SW480 (cell line): Measurements from ENCODE around the gene DPP6.

Experiments used
- DNase-seq: peaks from one replicate; pipeline ENCODE4 v3.0.0-alpha.2; 2016; ENCODE audit warnings: low spot score

DPP6 gene

DNA sequence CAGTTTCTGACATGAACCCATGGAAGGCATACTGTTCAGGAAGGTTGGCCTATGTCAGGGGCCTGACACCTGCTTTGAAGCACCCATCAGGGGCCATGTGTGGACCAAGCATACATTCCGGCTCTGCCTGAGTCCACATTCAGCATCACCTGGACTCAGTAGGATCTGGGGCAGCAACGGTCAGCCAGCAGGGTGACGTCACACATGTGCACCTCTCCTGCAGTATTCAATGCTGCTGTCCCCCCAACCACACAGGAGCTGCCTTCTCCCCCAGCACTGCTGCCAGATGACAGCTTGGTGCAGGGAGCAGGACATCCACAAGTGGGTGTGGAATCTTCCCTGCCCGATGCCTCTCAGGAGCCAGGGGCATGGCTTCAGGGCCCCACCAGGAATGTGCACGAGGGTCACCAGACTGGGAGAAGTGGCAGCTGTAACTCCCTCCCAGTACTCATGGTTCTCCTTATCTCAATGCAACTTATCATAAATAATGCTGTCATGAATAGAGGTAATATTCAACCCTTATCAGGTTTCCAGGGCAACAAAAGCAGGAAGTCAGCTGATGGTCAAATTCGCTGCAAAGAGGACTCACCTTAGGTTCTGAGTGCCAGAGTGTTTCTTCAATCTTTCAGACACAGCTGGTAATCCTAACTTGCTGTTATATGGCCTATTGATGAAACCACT lies 657.8 kb downstream of the DPP6 start:
- DNase-seq, result no peak

DNA sequence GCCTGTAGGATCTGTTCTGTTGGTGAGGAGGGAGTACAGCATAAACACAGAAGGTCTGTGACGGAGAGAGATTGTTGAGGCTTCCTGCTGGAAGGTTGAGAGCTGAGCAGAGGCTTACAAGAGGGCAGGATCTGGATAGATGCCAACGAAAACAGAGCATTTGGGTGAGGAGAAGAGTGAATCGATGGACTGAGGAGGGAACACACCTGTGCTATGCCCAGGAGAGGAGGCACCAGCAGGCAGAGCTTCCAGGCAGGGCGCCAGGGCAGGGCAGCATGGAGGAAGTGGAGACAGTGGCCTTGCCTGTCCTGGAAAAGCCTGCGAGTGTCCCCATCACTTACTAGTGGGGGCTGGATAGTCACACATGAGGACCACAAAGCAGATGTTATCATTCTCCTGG lies 667.8 kb downstream of the DPP6 start:
- no peak for DNase-seq

DNA sequence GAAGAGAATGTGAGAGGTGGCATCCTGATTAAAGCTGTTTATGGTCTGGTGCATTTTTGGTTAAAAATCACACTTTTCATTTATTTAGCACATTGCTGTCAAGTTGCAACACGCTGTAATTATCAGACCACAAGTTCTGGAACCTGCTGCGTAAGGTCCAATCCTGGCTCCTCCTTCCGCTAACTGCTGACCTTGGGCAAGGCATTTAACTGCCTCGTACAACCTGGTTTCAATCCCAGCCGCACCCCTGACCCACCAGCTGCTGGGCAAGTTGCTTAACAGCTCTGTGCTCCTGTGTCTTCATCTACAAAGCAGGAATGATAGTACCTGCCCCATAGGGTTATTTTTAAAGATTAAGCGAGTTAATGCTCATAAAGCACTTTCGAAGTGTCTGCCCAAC lies 668.9 kb downstream of the DPP6 start:
- no peak for DNase-seq

DNA sequence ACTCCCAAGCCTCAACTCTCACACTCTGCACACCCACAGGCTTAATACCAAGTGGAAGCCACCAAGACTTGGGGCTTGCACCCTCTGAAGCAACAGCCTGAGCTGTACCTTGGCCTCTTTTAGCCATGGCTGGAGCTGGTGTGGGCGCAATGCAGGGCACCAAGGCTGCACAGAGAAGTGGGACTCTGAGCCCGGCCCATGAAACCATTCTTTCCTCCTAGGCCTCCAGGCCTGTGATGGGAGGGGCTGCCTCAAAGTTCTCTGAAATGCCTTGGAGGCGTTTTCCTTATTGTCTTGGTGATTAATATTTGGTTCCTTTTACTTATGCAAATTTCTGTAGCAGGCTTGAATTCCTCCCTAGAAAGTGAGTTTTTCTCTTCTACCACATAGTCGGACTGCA lies 674.2 kb downstream of the DPP6 start:
- no peak for DNase-seq

DNA sequence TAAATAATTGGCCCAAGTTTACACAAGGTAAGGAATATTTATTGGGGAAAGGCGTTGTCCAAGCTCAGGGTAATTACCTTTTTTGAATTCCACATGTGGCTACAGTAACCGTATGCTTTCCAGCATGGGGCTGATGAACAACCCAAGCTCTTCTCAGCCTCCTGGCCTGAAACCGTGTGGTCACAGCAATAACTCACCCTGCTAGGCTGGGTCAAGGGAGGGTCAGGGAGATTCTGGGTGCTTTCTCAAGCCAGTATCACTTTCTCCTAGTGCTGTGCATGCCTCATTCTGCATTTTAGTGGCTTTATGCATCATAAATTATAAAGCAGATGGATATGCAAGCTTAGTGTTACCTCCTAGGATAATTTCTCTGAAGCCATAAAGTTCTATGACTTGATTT lies 676.9 kb downstream of the DPP6 start:
- DNase-seq, result no peak

DNA sequence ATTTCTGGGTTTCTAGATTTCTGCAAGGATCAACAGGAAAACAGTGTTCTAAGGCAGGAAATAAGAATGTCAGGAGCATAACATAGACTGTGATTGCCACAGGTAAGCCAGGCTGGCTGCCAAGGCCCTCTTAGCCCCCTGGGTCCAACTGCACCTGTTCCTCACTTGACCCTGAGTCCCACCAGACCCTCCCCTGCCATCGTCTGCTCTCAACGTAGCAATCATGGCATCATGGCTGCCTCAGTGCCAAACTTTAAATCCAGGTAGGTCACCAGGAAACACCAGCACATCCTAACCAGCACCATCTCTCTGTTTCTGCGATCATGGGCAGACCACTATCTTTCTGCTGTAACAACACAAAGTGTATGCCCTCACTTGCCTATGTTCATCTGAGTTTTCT lies 683.6 kb downstream of the DPP6 start:
- no peak for DNase-seq

DNA sequence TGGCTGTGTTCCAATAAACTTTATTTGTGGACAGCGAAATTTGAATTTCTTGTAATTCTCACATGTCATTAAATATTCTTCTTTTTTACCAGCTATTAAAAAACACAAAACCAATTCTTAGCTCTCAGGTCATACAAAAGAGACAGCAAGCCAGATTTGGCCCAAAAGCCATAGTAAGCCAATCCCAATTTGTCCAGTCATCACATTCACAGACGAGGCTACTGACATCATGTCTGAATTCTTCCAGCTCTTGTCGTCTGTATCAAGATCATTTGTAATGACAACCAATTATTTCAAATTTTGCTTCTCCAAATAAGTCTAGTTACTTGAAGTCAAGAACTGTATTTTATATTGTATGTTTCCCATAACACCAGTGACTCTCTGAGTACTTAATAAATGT lies 684.2 kb downstream of the DPP6 start:
- DNase-seq, result no peak

DNA sequence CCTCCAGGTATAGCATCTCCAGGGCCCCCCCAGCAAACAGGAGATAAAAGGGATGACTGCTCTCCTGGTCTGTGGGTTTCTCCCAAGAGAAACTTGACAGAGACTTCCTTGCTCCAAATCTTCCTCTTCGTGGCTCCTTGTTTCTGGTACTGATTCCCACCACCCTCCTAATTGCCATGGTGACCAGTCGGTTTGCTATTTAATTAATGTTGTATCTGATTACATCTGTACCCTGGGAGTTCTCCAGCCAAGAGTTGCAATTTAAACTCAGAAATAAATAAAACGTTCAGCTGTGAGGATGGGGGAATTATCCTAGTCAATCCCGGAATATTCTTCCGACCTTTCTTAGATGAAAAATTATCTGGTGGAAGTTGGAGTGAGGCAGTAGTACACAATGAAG lies 686.0 kb downstream of the DPP6 start:
- DNase-seq, result no peak

DNA sequence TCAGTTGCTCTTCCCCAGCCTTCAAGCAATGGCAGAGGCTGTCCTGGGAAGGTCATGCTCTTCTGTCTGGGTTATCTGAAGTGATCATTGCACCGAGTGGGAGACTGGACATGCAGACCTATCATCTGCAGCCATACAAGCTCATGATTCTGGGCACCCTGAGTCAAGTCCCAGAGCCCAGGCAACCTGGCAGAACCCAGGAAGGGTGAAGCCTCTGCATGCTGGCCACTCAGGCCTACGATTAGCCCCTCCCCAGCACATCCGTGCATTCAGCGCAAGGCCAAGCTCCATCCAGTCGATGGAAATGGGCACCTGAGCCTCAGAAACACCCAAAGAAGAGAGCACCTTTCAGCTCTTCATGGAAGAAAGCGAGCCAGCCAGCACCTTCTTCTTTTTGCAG lies 688.9 kb downstream of the DPP6 start:
- DNase-seq, result no peak

DNA sequence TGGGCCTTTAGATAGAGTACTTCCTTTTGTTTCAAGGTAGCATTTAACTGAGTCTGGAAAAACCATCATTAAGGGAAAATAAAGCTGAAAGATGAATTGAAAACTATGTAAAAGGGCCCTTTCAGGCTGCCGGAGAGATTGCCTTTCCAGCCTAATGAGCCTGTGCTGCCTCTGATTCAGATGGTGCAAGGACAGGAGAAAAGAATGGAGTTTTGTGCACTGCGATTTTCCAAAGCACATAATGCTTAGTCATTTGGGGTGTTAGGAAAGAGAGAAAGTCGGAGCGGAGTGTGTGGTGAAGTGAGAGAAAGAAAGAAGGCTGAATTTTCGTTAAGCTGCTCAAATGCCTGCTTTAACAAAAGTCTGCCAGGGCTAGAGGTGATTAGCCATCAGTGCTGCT lies 691.0 kb downstream of the DPP6 start:
- DNase-seq, result no peak

DNA sequence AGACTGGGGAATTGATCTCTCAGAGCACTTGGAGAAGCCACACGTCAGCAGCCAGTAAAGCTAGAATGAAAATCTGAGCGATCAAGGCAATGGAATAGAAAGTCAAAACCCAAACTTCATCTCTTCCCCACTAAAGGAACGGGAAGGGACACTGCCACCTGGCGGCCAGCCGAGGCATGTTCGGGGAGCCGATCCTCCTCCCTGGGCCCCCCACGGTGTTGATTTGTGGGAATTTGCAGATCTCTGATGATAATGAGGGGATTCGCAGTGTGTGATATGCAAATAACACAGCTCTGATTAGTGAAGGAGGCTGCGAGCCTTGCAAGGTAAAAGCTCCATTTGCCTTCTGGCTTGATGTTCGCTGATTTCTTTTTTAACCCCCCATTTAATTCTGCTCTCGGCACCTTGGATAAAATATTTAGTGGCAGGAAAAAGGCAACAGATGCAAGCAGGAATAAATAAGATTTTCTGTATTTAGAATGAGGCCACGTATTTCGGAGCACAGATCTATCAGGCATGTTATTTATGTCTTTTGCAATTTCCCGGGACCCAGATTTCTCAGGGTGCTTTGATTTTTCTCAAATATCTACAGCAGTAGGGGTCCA lies 692.2 kb downstream of the DPP6 start:
- DNase-seq, result peak; percentile 30

DNA sequence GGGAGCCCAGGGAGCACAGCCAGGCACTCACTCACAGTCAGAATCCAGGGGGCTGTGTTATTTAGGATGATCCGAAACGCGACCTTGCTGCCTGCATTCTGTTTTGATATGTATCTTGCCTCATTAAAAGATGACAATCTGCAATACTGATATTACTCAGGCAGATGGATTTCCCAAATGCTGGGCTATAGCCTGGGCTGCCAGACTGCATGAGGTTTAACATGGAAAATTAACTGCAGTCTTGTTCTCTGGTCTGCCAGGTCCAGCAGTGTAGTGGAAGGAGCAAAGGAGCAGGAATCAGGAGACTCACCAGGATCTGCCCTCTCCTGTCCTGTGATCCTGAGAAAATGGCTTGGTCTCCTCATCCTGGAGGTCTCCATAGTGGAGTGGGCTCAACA lies 692.7 kb downstream of the DPP6 start:
- DNase-seq, result no peak

DNA sequence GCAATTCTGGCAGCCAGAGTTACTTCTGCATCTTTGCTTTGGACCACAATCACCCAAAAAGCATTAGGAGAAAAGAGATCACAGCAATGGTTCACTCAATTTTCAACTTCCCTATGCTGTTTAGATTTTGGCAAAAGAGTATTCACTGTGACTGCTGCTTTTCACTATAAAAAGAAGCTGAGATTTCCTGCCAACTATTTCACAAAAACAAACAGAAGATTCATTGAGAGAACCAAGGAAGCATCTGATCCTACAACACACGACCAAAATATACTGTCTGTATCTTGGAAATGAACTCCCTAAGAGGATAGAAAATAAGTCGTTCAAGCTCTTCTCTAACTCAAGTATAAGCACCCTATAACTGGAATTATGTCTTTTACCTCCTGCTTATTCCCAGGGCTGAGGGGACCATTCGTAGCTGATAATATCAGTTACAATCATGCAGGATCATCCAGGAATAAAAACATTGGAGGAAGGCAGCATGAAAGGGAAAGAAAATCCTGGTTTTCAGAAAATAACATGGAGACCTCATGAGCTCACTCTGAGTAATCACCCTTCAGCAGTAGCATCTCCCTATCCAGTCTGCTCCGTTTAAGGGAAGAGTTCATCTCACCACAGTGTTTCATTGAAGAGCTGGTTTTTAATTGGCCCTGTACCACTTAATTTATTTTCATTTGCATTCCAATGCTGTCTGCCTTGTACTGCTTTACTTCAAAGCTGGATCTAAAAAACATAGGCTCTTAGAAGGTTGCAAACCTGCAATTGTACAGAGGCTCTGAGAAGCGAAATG lies 694.6 kb downstream of the DPP6 start:
- DNase-seq, result no peak

DNA sequence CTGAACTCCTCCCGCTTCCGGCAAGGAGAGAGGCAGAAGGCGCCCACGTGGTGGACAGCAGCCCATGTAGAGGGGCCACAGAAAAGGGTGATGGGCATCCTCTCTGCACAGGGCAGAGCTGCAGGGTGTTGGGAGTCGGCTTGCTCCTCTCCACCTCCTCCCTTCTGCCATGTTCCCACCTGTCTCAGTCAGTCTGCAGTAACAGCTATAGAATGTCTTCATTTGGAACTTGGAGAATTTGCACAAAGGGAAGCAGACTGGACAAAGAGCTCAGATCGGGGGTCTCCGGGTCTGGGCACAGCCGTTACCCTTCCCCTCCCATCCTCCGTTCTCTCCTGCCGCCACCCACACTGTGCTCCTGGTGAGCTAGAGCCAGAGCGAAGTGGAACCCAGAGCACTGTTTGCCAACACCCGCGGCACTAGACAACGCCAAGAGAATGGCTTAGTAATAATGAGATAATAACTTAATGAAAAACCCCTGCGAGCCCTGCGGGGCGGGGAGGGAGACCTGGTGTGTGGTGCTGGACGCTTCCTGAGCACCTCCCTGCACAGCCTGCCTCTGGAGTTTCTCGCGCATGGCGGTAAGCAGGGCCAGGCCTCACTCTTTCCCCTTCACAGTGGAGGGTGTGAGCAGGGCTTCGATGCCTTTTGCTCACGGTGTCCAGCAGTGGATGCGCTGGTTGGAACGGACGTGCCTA lies 696.0 kb downstream of the DPP6 start:
- no peak for DNase-seq

DNA sequence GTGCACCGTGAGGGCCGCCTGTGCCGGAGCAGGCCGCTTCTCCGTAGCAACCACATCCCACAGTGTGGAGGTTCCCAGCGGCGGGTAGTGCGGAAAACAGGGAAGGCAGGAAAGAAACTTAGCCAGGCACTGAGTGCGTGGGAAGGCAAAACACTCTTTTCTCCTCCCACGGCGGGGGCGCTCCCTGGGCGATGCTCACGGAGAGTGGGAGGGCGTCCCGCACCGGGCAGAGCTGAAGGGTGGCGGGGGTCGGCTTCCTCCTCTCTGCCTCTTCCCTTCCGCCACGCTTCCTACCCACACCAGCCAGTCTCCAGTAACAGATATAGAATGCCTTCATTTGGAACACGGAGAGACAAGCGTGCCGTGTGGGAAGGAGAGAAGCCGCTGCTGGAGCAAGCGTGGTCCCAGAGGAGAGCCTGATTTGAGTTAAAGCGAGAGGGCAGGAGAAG lies 698.2 kb downstream of the DPP6 start:
- DNase-seq, result no peak

DNA sequence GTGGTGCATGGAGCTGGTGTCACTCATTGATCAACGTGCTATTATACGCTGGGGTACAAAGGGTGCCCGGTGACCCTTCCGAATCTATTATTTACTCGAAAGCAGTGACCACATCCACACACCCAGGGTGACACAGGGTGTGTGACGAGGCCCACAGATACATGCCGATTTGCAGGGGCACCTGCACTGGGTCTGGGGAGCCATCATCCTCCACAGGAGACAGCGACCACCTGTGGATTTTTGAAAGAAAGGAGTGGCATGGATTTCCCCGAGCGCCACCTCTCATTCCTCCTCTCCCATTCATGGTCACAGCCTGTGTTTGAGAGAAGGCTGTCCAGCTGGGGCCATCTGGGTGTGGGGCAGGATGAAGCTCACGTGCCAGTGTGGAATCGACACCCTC lies 701.0 kb downstream of the DPP6 start:
- no peak for DNase-seq

DNA sequence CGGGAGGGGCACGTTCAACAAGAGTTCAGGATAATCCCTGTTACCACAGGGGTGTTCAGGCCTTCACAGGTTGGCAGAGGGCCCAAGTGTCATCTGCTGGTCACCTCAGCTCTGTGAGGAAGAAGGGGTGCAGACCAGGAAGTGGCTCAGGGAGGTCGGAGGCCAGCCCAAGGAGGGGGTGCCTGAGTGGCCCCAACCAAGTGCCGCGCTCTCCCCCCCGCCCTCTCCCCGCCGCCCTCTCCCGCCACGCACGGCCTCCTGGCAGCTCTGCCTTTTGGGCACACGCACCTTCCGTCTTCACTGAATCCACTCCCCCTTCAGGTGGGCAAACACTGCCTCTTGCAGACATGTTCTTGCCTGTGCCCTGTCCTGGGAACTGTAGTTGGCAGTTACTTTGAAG lies 705.6 kb downstream of the DPP6 start:
- DNase-seq, result no peak

DNA sequence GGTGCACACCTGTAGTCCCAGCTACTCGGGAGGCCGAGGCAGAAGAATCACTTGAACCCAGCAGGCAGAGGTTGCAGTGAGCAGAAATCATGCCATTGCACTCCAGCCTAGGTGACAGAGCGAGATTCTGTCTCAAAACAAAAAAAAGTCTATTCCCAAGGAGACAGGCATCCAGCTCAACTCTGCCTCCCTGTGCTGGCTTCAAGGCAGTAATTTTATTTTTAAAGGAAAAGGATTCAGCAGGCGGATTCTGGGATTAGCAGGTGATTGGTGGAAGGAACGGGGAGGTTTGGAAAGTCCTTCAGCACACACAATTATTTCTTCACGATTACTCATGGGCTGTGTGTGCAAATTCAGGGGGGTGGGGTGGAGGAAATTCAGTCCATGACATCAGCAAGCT lies 707.8 kb downstream of the DPP6 start:
- DNase-seq, result no peak

DNA sequence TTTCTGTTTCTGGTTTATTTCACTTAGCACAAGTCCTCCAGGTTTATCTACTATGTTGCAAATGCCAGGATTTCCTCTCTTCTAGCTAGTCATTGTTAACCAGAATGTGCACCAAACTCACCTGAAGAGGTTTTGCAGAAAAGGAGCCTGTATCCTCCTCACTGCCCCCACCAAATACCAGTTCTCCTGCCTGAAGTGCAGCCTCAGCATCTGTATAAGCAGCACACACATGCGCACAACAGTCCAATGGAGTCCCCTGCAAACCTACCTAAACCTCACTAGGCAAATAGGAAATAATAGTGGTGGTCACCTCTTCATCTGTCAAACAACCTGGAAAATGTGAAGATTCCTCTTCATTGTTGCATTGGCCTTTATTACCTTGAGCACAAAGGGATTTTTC lies 712.9 kb downstream of the DPP6 start:
- no peak for DNase-seq

DNA sequence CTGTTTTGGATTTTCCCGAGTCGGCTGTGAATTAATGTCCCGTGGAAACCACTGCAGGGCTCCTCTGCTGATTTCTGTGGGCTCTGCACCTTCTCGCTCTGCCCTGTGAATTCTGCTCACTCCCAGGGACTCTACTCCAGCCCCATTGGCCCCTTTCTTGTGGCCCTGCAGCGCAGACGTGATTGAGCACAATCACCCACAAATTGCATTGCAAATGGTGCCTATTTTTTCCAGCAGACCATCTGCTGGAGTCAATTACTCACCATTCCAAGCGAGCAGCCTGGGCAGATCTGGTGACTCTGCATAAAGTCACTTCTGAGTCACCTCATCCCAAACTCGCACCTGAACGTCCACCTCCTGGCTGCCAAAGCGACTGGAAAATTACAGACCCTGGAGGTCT lies 714.9 kb downstream of the DPP6 start:
- DNase-seq, result peak; percentile 25

DNA sequence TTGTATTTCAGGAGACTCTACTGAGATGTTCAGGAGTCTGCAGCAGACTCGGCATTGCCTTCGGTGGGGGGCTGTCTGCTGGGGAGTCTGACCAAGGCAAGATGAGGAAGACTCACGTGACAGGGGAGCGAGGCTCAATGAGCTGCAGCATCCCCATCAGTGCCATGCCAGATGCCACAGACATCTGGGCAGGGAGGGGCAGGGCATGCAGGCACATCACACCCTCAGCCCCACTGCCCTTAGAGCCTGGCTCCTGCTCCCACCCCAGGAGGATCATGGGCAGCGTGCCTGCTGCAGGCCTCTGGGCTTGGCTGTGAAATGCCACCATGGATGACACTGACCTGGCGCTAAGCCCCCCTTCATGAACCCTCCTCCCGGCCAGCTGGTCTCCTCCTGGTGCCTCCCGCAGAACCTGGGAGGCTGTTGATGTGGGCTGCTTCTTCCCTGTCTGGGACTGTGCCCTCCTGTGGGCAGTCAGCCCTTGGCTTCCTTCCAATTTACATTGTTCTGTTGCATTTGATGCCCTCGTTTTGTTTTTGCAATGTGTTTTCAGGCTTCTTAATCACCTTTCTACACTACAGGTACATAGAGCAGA lies 715.7 kb downstream of the DPP6 start:
- DNase-seq, result no peak

DNA sequence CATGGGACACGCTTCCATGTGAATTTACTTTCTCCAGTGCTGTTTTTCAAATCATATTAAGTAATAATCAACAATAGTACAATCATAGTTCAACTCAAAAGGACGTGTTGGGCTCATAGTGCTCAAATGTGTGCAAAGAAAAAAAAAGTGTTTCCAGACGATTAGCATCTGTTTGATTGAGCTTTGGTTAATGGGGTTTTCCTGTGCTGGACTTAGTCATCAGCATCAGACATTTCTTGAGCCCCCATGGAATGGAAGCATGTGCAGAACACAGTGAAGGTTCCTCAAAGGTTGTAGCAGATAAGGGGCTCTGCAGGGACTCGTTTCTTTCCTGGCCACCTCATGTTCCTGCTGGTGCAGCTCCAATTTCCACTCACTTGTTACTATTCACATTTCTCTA lies 716.8 kb downstream of the DPP6 start:
- DNase-seq, result no peak
